Measurements from ENCODE around the gene VWF.
"Not testable (repeated sequence)": the region's sequence is repeated elsewhere in the genome, so short reads cannot be mapped to it uniquely, and the experiment has no call there.

The VWF gene

GRCh38 chr12:6026998-6027397 lies 97.5 kb downstream of the VWF start:
- CTCF ChIA-PET: interaction anchor here (1.9 kb wide), 1 partner anchor 10 kb away, joined by 6 read pairs; no protein-coding TSS in a partner anchor
- TF ChIP-seq LEF1 (IDR thresholded peaks at IDR 0.05; ENCODE audit: borderline replicate concordance) (no peak), ELF4 (IDR thresholded peaks at IDR 0.05) (no peak), FOXA1 (IDR thresholded peaks at IDR 0.05) (no peak), NFRKB (IDR thresholded peaks at IDR 0.05) (no peak), L3MBTL2 (conservative IDR thresholded peaks at IDR 0.05) (no peak), HDGF (IDR thresholded peaks at IDR 0.05; ENCODE audit: borderline replicate concordance) (no peak), BHLHE40 (IDR thresholded peaks at IDR 0.05; ENCODE audit: borderline replicate concordance) (no peak), TARDBP (IDR thresholded peaks at IDR 0.05) (no peak), FOXM1 (IDR thresholded peaks at IDR 0.05; ENCODE audit: borderline replicate concordance) (no peak), ZNF384 (IDR thresholded peaks at IDR 0.05) (no peak), CTBP1 (IDR thresholded peaks at IDR 0.05; ENCODE audit: borderline replicate concordance) (no peak), ARNT (IDR thresholded peaks at IDR 0.05) (no peak), FOXK2 (IDR thresholded peaks at IDR 0.05) (no peak), SUZ12 (IDR thresholded peaks at IDR 0.05) (no peak), SP1 (IDR thresholded peaks at IDR 0.05) (no peak), PKNOX1 (IDR thresholded peaks at IDR 0.05) (no peak)
- POLR2A ChIA-PET: no interaction called here
- no peak for DNase-seq (ENCODE audit: extremely low spot score)

DNA sequence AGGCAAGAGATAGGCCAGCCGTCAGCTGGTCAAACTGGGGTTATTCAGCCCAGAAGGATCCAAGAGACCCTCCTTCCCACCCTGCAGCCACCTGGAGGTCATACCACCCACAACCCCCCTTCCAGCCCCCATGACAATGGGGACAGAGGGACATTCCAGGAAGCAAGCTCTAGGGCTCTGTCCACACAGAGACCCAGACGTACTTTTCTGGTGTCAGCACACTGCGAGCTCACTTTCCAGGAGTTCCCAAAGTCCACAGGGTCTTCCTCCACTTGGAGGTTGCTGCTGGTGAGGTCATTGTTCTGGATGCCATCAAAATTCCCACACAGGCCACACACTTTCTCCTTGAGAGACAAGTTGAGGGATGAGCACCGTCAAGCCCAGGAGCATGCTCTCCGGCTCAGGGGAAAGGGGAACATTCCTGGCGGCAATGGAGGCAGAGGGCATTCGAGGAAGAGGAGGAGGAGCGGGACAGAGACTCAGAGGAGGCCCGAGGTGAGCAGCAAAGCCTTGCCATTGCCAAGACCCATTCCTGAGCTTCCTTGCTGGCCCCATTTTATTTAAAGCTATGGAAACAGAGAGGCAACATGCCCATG lies 98.7 kb downstream of the VWF start:
- DNase-seq (ENCODE audit: extremely low spot score); POLR2A ChIA-PET: not testable (repeated sequence)
- CTCF ChIA-PET: interaction anchor here (1.0 kb wide), 1 partner anchor 12 kb away, joined by 3 read pairs; no protein-coding TSS in a partner anchor

GRCh38 chr12:6024066-6024465 lies 100.4 kb downstream of the VWF start:
- POLR2A ChIA-PET; CTCF ChIA-PET; DNase-seq (ENCODE audit: extremely low spot score): not testable (repeated sequence)

DNA sequence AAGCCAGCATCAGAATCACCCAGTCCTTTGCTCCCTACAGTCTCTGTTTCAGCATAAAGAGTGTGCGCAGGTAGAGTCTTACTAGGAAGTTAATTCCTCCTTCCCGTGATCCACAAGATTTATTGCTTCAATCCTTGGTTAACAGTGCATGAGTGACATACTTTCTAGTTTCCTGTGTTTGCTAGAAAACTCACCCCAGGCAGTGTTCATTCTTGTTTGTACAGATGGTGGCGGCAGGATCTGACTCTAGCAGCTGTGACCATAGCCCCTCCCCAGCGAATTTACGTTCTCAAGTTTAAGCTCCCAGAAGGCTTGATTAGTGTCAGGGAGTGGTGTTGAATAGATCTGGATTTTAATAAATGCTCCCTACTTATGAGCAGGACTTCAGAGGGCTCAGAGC lies 103.5 kb downstream of the VWF start:
- POLR2A ChIA-PET: no interaction called here
- no peak for DNase-seq (ENCODE audit: extremely low spot score)

GRCh38 chr12:6020511-6020910 lies 104.0 kb downstream of the VWF start:
- CTCF ChIA-PET: interaction anchor here (0.9 kb wide), 1 partner anchor 17 kb away, joined by 3 read pairs; no protein-coding TSS in a partner anchor
- DNase-seq (ENCODE audit: extremely low spot score); POLR2A ChIA-PET: not testable (repeated sequence)

More for the DNA sequence above, 103.5 kb downstream of the VWF start:
- CTCF ChIA-PET: no interaction called here
- TF ChIP-seq SP1 (IDR thresholded peaks at IDR 0.05): no peak
- TF ChIP-seq CTBP1 (IDR thresholded peaks at IDR 0.05; ENCODE audit: borderline replicate concordance): no peak
- no peak for TF ChIP-seq HDGF (IDR thresholded peaks at IDR 0.05; ENCODE audit: borderline replicate concordance)
- TF ChIP-seq ELF4 (IDR thresholded peaks at IDR 0.05): no peak
- no peak for TF ChIP-seq PKNOX1 (IDR thresholded peaks at IDR 0.05)
- TF ChIP-seq FOXA1 (IDR thresholded peaks at IDR 0.05): no peak
- no peak for TF ChIP-seq ARNT (IDR thresholded peaks at IDR 0.05)
- TF ChIP-seq L3MBTL2 (conservative IDR thresholded peaks at IDR 0.05): no peak
- TF ChIP-seq BHLHE40 (IDR thresholded peaks at IDR 0.05; ENCODE audit: borderline replicate concordance): no peak
- no peak for TF ChIP-seq SUZ12 (IDR thresholded peaks at IDR 0.05)
- TF ChIP-seq NFRKB (IDR thresholded peaks at IDR 0.05): no peak
- no peak for TF ChIP-seq FOXM1 (IDR thresholded peaks at IDR 0.05; ENCODE audit: borderline replicate concordance)
- TF ChIP-seq LEF1 (IDR thresholded peaks at IDR 0.05; ENCODE audit: borderline replicate concordance): no peak
- no peak for TF ChIP-seq FOXK2 (IDR thresholded peaks at IDR 0.05)
- no peak for TF ChIP-seq ZNF384 (IDR thresholded peaks at IDR 0.05)
- no peak for TF ChIP-seq TARDBP (IDR thresholded peaks at IDR 0.05)

GRCh38 chr12:6019256-6019655 lies 105.2 kb downstream of the VWF start:
- POLR2A ChIA-PET: not testable (repeated sequence)

GRCh38 chr12:6018265-6018664 lies 106.2 kb downstream of the VWF start:
- CTCF ChIA-PET: interaction anchor here (1.4 kb wide), 1 partner anchor 20 kb away, joined by 5 read pairs; no protein-coding TSS in a partner anchor
- TF ChIP-seq ELF4 (IDR thresholded peaks at IDR 0.05) (no peak), NFRKB (IDR thresholded peaks at IDR 0.05) (no peak), ARNT (IDR thresholded peaks at IDR 0.05) (no peak), FOXK2 (IDR thresholded peaks at IDR 0.05) (no peak), PKNOX1 (IDR thresholded peaks at IDR 0.05) (no peak), SUZ12 (IDR thresholded peaks at IDR 0.05) (no peak), ZNF384 (IDR thresholded peaks at IDR 0.05) (no peak), FOXA1 (IDR thresholded peaks at IDR 0.05) (no peak), SP1 (IDR thresholded peaks at IDR 0.05) (no peak), BHLHE40 (IDR thresholded peaks at IDR 0.05; ENCODE audit: borderline replicate concordance) (no peak)
- no peak for DNase-seq (ENCODE audit: extremely low spot score)

More at GRCh38 chr12:6019256-6019655, 105.2 kb downstream of the VWF start:
- not testable (repeated sequence) for DNase-seq (ENCODE audit: extremely low spot score)
- CTCF ChIA-PET: interaction anchor here (0.6 kb wide), 1 partner anchor 219 kb away, joined by 3 read pairs; no protein-coding TSS in a partner anchor

More at GRCh38 chr12:6018265-6018664, 106.2 kb downstream of the VWF start:
- POLR2A ChIA-PET: no interaction called here

Measured in HEK293T (cell line).